Stimulated activated CD4-positive, alpha-beta T cell treated with anti-CD3 and anti-CD28 coated beads, Interleukin-4, amount 100 ng/mL, for 4 hours (primary cell): ENCODE data around the gene STIM2.
A peak's percentile ranks its signal among the peaks of the same experiment; 100 is the strongest.
"Not testable (repeated sequence)": the region's sequence is repeated elsewhere in the genome, so short reads cannot be mapped to it uniquely, and the experiment has no call there.

Experiments used
- DNase-seq, 2 experiments: peaks; one replicate each; pipeline ENCODE4 v3.0.0-alpha.2; 2020

The STIM2 gene

DNA sequence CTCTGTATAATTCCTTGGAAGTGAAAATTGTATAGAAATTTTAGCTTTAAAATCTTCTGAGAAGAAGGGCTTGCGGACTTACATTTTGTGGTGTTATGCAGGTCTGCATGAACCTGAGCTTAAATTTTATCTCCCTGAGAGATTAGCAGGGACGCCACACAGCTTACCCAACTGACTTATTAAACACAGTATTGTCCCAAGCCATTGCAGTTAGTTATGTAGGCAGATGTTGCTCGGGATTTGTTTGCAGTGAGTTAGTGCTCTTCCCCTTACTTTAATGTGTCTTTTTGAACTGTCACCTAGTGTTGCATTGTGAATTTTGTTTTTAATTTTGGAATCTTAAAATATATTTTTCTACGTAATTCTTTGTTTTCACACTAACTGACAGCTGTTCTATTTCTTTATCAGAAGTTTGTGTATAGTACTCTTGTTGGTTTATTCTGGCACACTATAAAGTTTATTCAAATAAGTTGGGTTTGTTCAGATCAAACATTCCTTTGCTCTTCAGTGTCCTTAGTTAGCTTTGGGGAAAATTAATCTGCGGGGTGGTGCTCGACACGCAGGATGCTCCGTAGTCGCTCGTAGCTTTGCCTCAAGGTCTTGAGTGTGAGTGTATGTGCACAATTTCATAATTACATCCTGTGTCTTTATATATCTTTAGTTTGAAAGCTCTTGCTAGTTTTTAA is 145.4 kb downstream of the STIM2 start:
- DNase-seq: no peak

DNA sequence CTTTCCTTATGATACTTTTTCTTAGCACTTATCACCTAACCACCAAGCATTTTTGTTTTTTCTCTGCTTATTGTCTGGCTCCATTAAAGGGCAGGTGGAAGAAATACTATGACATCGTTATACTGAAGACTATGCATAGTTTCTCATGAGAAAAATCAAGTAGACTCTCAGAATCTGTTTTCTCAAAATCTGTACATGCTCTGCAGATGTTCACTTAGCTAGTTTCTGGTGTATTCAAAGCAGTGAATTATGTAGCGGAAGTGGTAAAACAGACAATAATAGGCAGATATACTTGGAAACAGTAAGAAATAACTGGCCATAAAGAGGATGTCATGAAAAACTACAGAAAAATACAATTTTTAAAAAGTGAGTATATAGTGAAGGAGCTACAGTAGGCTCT is 146.0 kb downstream of the STIM2 start:
- DNase-seq: no peak

DNA sequence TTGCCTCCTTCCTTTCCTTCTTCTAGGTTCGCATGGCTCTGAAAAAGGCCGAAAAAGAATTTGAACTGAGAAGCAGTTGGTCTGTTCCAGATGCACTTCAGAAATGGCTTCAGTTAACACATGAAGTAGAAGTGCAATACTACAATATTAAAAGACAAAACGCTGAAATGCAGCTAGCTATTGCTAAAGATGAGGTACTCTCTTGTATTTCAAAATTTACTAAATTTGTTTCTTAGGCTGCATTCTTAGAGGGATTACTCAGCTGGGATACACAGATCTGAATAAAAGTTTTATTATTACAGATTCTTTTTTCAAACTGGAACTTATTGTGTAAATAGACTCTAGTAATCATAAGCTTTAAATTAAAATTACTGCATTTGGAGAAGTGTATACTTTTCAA is 146.9 kb downstream of the STIM2 start:
- no peak for DNase-seq

DNA sequence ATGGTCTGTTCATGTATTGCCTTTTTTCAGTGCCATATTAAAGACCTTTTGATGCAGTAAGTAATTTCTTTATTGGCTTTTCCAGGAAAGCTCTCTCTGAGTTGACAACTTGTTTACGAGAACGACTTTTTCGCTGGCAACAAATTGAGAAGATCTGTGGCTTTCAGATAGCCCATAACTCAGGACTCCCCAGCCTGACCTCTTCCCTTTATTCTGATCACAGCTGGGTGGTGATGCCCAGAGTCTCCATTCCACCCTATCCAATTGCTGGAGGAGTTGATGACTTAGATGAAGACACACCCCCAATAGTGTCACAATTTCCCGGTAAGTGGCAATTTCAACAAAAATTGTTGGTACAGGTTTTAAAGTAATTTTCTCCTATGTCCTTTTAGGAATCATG is 148.0 kb downstream of the STIM2 start:
- no peak for DNase-seq

DNA sequence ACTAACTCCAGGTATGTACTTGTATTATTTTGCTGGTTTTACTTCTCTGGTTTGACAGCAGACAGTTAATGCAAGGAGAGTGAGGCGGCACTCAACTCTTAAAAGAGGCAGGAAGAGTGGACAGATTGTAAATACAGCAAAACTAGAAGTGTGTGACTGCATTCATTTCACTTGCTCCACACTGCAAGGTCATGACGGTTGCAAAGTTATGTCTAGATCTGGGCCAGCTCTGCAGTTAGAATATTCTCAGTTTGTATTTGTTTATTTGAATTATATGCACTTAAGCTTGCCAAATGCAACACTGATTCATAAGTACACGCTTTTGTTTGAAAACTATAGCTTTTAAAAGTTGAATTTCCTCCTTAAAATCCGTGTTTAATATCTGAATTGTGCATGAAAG is 148.9 kb downstream of the STIM2 start:
- DNase-seq: no peak

DNA sequence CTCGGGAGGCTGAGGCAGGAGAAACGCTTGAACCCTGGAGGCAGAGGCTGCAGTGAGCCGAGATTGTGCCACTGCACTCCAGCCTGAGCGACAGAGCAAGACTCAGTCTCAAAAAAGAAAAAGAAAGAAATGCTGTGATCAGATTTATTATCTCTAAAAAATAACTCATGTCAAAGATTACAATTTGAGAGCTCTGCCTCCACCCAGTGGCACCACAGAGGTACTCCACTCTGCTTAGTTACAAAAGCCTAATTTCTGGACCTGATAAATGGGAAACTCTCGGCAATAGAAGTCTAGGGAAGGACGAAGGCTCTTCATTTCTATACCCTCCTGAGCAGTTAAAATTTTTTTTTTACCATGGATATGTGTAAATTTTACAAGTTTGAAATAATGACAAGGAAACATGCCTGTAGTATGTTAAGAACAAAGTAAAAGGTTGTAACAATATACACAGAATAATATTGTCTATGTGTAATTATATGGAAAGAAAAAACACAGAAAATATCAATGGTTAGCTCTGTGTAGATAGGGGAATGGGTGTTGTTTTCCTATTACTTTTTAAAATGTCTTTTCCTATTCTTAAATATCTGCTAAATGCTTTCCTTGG is 149.8 kb downstream of the STIM2 start:
- DNase-seq: peak; percentile 47 to 52

DNA sequence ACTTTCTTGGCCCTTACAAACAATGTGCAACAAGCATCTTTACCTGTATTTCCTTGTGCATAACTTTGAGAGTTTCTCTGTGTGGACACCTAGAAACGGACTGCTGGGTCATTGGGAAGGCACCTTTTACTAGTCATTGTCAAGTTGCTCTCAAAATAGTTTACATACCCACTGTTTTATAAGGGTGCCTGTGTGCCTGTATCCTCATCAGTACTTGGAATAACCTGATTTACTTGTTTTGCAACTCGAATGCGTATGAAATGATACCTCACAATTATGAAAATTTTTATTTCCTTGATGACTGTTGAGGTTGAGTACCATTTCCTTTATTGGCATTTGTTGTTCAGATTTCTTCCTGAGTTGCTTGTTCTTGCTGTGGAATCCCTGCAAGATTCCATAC is 150.8 kb downstream of the STIM2 start:
- no peak for DNase-seq

DNA sequence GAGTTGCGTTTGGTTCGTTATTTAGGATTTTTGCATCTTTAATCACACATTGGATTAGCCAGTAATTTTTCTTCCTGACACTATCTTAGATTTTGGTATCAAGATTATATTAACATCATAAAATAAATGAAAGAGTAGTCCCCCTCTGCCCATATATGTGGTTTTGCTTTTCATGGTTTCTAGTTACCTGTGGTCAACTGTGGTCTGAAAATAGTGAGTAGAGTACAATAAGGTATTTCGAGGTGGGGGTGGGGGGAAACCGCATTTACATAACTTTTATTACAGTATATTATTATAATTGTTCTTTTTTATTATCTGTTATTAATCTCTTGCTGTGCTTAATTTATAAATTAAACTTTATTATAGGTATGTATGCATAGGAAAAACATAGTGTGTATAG is 152.4 kb downstream of the STIM2 start:
- DNase-seq: no peak

DNA sequence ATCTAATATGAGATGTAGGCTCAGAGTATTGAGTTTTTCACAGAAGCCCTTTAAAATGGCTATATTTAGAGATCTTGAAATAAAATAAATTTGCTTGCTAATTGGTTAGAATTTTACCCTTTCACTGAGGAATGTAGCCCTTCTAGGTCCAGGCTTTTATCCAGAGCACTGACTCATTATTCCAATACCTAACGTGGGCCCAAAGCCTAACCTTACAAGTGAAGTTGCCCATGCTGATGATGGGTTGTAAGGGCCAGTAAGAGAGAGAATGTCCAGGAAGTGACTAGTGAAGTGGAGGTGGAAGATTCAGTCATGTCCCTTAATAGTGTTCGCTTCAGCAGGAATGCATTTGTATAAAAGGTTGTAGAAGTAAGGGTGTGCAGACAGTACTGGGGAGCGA is 155.9 kb downstream of the STIM2 start:
- no peak for DNase-seq

DNA sequence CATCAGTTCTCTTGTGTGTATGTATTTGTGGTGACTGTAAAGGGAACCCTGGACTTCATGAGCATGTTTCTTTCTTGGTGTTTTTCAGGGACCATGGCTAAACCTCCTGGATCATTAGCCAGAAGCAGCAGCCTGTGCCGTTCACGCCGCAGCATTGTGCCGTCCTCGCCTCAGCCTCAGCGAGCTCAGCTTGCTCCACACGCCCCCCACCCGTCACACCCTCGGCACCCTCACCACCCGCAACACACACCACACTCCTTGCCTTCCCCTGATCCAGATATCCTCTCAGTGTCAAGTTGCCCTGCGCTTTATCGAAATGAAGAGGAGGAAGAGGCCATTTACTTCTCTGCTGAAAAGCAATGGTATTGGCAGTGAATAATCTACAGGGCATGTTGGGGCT is 157.0 kb downstream of the STIM2 start:
- DNase-seq: no peak

DNA sequence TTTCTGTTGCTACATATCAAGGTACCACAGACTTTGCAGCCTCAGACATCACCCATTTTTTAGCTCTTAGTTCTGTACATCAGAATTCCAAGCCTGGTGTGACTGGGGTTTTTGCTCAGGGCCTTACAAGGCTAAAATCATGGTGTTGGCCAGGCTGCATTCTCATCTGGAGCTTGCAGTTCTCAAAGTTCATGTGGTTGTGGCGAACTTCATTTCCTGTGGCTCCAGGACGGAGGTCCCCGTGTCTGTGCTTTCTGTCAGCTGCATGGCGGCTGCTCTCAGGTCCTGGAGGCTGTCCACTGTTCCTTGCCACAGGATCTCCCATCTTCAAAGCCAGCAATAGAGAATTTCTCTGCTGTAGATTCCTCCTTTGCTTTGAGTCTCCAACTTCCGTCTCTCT is 157.4 kb downstream of the STIM2 start:
- no peak for DNase-seq

DNA sequence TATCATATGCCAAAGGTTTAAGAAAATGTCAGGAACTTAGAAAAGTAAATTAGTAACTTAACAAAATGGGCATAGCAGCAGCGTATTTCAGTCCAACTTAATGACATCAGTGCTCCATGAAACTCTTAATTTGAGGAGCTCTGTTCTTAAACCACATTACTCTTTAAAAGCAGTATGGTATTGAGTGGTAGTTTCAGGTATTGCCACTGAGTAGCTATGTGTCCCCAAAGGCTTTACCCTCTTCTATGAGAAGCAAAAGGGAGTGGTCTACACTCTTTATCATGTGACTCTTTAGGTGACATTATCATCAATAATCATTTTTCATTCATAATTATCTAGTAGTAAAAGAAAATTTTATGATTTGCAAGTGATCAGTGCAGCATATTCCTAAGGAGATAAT is 158.3 kb downstream of the STIM2 start:
- no peak for DNase-seq

DNA sequence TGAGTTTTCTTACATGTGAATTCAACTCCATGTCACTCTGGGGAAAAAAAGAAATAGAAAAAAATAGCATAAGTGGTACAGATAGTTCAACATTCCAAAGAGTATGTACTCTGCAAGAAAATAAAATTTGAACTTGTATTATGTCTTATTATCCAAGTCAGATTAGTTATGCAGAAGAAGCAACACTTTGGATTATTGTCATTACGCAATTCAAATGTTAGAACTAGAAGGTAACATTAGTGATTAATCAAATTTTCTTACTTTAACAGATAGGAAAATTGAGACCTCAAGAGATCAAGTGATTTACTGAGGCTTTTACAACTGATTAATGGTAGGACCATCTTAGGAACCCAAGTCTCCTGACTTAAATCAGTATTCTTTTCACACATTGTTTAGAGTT is 159.1 kb downstream of the STIM2 start:
- no peak for DNase-seq

DNA sequence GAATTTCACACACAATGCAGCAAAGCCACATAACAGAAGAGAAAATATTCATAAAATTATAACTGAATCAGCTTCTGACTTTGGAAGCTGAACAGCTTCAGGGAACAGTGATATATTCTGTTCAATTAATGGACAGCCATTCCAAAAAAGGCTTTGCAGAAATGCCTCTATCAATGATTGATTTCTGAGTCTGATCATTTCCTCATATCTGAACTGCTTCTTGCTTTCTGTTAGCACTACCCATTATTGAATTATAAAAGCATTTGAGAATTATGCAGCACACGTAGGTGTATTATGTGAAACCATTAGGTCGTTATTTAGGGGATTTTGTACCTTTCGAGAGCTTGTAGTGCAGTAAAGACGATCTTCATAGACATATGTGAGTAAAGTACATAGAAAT is 159.6 kb downstream of the STIM2 start:
- no peak for DNase-seq

DNA sequence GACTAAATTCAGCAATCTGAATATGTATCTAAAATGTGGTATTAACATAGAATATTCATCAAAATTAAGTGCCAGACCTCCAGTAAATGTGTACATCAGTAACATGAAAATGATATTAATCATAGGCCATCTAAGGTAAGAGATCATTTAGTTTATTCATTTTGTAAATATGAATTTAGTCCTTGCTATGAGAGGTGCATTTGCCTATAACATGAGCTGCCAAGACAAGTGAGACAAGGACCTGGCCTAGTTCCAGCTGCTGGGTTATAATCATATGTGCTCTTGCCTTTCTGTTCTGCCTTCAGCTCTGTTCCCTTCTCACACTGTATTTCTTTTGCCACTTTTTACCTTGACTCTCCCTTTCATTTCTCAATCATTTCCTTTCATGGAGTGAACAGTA is 160.0 kb downstream of the STIM2 start:
- DNase-seq: no peak

DNA sequence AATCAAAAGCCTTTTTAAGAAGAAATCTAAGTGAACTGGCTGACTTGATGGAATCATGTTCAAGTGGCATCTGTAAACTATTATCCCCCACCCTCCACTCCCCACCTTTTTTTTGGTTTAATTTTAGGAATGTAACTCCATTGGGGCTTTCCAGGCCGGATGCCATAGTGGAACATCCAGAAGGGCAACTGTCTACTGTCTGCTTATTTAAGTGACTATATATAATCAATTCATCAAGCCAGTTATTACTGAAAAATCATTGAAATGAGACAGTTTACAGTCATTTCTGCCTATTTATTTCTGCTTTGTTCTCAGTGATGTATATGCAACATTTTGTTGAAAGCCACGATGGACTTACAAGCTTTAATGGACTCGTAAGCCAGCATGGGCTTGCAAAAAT is 162.3 kb downstream of the STIM2 start:
- no peak for DNase-seq

DNA sequence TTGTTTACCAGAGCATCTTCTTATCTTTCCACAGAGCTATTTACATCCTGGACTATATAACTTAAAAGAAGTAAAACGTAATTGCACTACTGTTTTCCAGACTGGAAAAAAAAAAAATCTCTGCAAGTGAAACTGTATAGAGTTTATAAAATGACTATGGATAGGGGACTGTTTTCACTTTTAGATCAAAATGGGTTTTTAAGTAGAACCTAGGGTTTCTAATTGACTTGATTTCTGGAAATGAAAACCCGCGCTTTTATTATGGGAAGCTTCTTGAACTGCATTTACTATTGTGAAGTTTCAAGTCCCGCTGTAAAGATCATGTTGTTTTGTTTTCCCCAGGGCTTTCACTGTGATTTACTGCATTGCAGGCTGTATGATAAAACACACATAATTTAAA is 162.7 kb downstream of the STIM2 start:
- DNase-seq: no peak

DNA sequence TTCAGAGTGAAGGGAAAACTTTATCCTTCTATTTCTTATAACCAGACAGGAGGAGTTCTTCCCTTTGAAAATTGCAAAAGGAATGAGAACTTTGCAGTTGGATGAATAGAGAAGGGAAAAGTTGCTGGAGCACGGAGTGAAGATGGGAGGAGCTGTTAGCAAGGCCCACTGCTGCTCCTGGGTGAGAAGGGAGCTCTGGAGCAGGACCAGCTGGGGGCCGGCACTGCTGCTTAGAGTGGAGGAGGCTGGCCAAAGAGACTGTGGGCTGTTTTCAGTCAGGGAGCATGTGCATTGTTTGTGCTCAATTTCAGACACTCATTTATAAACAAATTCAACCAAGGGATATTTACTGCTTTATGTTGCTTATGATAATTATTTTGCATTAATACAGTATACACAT is 164.2 kb downstream of the STIM2 start:
- no peak for DNase-seq

DNA sequence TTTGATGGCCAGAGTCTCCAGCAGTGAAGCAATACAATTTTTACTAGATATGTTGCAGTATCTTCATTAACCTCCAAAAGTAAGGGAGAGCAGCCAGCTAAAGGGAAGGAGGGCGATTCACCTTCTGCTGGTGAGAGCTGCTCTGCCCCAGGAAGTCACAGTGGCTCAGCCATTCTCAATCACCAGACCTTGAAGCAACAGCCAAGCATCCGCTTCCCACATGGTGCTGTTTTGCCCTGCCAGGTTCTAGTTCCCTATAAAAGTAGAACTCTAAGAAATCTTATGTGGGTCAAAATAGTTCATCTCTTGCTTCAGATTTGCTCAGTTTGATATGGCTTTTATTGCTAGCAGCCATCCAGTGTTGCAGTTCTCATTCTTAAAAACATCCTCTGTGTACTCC is 166.8 kb downstream of the STIM2 start:
- DNase-seq: no peak

DNA sequence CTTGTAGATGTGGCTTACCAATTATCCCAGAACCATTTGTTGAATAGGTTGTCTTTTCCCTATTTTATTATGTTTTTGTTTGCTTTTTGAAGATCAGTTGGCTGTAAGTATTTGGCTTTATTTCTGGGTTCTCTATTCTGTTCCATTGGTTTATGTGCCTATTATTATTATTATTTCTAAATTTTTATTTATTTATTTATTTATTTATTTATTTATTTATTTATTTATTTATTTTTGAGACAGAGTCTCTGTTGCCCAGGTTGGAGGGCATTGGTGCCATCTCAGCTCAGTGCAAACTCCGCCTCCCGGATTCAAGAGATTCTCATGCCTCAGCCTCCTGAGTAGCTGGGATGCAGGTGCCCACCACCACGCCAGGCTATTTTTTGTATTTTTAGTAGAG is 174.5 kb downstream of the STIM2 start:
- DNase-seq: not testable (repeated sequence)

DNA sequence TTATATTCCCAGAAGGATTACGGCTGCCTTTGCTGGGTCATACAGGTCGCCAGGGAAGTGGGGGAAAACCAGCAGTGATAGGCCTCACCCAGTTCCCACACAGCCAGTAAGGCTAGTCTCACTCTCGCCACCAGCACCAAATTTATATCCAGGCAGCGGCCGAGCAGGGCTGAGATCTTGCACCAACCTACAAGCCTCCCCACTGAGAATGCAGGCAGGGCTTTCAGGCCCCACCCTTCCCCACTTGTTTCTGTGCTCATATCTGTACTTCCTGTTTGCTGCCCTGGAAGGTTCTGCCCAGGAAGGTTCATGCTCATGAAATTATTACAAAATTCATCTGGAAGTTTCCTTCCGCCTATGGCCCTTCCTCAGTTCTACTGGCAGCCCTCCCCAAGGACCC is 179.7 kb downstream of the STIM2 start:
- DNase-seq: no peak

DNA sequence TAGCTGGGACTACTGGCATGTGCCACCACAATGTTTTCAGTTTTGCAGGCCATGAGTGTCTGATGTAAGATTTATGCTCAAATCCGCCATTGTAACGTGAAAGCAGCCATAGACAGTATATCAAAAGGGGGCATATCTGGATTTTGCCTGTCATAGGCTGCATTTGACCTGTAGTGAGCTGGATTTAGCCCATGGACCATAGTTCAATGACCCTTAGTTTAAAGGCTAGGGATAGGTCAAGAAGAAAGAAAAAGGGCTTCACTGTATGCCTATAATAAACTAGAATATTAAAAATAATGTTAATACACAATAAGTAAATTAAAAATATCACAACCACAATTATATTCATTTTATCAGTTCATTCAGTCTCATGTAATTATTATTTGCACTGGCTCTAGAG is 181.8 kb downstream of the STIM2 start:
- DNase-seq: no peak

DNA sequence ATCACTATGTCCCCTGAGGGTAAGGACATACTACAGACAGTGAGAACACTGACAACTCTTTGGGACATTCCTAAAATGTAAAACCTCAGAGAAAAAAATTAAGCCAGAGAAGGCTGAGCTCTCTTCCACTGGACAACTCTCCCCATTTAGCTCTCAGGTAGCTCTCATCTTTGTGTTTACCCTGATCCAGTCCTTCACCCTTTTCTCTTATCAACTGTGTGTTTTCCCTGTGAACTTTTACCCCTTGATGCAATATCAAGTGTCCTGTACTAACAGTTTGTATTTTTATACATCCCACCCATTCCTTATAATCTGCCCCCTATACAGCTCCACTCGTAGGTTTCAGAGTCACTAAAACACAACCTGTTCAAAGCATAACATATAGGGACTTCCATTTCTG is 182.6 kb downstream of the STIM2 start:
- no peak for DNase-seq

DNA sequence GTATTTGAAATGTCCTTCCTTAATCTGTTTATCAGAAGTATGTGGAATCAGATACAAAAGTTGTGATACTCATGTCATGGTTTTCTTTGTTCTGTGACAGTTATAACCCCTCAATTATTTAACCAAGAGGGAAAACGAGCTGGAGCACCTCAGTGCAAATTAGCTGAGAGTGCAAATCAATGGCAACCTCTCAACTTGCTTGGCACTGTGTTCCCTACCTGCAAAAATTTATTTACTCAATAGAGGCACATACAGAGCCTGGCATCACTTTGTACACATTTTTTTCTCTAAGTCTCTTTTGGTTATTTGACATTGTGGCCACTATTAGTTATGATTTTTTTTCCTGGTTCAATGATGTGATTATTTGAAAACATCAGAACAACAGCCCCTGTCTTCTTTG is 186.2 kb downstream of the STIM2 start:
- no peak for DNase-seq
